GM21825 (cell line): Measurements from ENCODE around the gene TMEM258.

Experiments
- ATAC-seq: cut with Tn5 transposase; IDR thresholded peaks from one replicate; pipeline ENCODE4 v1.9.1; 2021; ENCODE audit warnings: mild to moderate bottlenecking, moderate library complexity; ENCODE audit not compliant: unreplicated experiment

The TMEM258 gene

DNA sequence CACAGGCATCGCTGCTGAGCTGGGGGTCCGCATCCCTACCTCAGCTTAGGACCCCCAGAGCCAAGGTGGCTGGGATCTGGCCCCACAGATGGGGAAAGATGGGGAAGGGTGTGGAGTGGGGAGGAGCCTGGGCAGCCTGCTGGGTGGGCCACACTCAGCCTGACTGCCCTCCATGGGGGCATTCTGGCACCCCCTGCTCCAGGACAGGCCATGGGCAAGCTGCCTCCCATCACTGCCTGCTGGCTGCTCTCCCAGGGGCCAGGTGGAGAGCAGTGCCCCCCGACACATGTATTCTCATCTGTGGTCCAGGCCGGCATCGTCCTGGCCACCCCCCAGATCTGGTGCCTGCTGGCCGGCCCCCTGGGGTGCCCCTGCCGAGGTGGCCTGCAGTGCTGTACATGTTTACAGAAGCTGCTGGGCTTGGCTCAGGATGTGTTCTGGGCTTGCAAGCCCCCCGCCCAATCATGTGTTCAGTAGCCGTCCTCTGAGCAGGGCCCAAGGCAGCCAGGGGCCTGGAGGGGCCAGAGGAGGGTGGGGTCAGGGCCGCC, 47.7 kb downstream of the TMEM258 start:
- no peak for ATAC-seq

GRCh38 chr11:61744181-61744580, 48.2 kb downstream of the TMEM258 start:
- no peak for ATAC-seq

DNA sequence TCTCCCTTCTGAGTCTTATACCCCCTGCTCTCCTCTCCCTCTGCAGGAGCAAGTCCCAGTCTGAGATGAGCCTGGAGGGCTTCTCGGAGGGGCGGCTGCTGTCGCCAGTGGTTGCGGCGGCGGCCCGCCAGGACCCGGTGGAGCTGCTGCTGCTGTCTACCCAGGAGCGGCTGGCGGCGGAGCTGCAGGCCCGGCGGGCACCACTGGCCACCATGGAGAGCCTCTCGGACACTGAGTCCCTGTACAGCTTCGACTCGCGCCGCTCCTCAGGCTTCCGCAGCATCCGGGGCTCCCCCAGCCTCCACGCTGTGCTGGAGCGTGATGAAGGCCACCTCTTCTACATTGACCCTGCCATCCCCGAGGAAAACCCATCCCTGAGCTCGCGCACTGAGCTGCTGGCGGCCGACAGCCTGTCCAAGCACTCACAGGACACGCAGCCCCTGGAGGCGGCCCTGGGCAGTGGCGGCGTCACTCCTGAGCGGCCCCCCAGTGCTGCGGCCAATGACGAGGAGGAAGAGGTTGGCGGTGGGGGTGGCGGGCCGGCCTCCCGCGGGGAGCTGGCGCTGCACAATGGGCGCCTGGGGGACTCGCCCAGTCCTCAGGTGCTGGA, 48.8 kb downstream of the TMEM258 start:
- ATAC-seq, result no peak

DNA sequence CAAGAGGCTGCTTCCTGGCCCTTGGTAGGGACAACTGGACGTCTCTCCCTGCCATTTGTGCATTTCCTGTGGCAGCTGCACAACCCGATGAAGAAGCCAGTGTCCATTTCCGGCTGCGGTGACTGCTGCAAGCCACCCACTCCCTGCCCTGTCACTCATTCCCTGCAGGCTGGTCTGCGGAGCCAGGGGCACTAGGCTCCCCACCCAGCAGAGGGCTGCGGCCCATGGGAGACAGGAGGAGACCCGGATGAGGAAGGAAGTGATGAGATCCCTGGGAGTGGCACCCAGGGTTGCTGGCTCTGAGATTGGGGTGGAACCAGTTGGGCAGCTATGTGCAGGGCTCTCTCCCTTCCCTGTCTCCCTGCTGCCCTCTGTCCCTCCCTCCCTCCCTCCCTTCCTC, 50.0 kb downstream of the TMEM258 start:
- ATAC-seq, result no peak

DNA sequence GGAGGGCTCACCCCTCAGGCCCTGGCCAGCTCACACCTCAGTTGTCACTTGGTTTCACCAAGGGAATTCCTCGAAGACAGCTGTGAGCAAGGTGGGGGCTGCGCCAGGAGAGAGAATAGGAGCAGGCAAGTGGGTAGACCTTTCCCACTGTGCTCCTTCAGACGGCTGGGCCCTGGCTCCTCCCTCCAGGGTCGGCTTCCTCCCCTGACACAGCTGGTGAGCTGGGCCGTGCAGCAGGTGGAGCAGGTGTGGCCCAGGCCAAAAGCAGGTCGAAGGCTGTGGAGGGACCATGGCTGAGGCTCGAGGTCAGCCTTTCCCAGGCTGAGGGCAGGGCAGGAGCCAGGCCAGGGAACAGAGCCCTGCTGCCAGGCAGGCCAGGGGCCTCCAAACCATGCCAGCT, 52.4 kb downstream of the TMEM258 start:
- no peak for ATAC-seq

- no peak for ATAC-seq
Measured at GRCh38 chr11:61739413-61739812, 53.0 kb downstream of the TMEM258 start.
